DOHH2 (cell line): ENCODE measurements around the gene DLST.

ENCODE experiments used
- CTCF ChIP-seq: fragments of 200-600 bp; sonication (generic); IDR thresholded peaks from one replicate; pipeline ENCODE4 v1.5.1; 2014; ENCODE audit warnings: antibody characterized with exemption, mild to moderate bottlenecking, low read depth, low read length; ENCODE audit not compliant: poor library complexity, severe bottlenecking
- EZH2phosphoT487 ChIP-seq: fragments of 200-600 bp; sonication (generic); IDR thresholded peaks from 2 replicates; pipeline ENCODE4 v1.6.1; 2017; ENCODE audit warnings: borderline replicate concordance, mild to moderate bottlenecking, antibody characterized with exemption, low read length, moderate library complexity, mixed read lengths

GRCh38 chr14:74875941-74876913, 5.5 kb upstream of the DLST start, which contains the start of gene PROX2:
- TF ChIP-seq CTCF: no peak
- TF ChIP-seq EZH2phosphoT487: no peak
